RWPE1 (cell line): Measurements from ENCODE around the gene ANO9.

ENCODE experiments used
- CTCF ChIA-PET: fragments of 350-600 bp; sonication (Branson Sonifier 250); formaldehyde crosslinking; extraction: SDS; loops from one replicate; lab custom pipeline; 2021; lab: Yijun Ruan, JAX
- POLR2A ChIA-PET: fragments of 400-600 bp; formaldehyde crosslinking; extraction: SDS; loops from one replicate; lab custom pipeline; 2020; ENCODE audit warnings: antibody characterized with exemption; ENCODE audit not compliant: low non-redundant PET; lab: Yijun Ruan, JAX
- DNase-seq: peaks from one replicate; pipeline ENCODE4 v3.0.0; 2012; ENCODE audit warnings: low spot score
- H3K27ac ChIP-seq: fragments of 450-650 bp; 2 replicates; pipeline ENCODE4 v1.5.1; 2017
- TF ChIP-seq, protein P1 (sequence below): fragments of 450-650 bp; conservative IDR thresholded peaks from 2 replicates; pipeline ENCODE4 v1.5.1; 2017; ENCODE audit warnings: low read depth, mild to moderate bottlenecking

The ANO9 gene

DNA sequence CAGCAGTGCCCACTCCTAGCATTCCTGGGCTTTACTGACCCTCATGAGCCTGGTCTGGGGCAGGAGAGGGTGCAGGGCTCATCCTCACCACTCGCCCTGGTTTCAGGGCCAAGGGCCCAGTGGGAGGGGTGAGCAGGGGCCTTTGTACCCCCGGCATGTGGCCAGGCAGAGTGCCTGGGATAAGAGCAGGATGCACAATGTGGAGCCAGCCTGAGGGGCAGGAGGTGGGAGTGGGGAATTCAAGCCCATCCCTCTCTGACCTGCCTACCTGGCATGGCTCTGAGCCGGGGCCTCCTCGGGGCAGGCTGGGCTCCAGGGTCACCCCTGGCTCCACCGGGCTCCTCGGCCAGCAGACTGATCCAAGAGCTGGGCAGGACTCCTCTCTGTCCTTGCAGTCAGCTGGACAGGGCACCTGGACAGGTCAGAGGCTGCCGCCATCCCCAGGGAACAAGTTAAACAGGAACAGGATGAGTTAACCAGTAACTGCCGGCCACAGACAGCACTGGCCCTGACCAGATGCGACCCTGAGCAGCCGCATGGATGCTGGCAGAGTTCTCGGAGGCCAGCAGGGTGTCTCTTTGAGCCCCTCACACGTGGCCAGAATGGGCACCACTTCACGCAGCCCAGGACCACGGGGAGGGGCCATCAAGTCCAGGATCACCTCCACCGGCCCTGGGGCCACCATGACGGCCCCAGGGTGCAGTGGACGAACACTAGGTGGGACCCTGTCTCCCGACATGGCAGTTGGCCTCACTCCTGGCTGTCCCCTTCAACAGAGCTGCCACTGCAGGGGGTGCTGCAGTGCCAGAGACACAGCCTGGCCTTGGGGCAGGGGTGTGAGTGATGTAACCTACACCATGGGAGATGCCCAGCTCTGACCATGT, 32.0 kb downstream of the ANO9 start:
- ChIA-PET CTCF (interaction anchor here (1.1 kb wide), 2 partner anchors 30 to 38 kb away, joined by 3 to 5 read pairs; no protein-coding TSS in a partner anchor), POLR2A (interaction anchor here (0.7 kb wide), 1 partner anchor 18 kb away, joined by 3 read pairs; no protein-coding TSS in a partner anchor)
- TF ChIP-seq, protein P1, sequence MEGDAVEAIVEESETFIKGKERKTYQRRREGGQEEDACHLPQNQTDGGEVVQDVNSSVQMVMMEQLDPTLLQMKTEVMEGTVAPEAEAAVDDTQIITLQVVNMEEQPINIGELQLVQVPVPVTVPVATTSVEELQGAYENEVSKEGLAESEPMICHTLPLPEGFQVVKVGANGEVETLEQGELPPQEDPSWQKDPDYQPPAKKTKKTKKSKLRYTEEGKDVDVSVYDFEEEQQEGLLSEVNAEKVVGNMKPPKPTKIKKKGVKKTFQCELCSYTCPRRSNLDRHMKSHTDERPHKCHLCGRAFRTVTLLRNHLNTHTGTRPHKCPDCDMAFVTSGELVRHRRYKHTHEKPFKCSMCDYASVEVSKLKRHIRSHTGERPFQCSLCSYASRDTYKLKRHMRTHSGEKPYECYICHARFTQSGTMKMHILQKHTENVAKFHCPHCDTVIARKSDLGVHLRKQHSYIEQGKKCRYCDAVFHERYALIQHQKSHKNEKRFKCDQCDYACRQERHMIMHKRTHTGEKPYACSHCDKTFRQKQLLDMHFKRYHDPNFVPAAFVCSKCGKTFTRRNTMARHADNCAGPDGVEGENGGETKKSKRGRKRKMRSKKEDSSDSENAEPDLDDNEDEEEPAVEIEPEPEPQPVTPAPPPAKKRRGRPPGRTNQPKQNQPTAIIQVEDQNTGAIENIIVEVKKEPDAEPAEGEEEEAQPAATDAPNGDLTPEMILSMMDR, result no peak
- DNase-seq, result no peak
- H3K27ac ChIP-seq, result peak overlapping the region; percentile 79

DNA sequence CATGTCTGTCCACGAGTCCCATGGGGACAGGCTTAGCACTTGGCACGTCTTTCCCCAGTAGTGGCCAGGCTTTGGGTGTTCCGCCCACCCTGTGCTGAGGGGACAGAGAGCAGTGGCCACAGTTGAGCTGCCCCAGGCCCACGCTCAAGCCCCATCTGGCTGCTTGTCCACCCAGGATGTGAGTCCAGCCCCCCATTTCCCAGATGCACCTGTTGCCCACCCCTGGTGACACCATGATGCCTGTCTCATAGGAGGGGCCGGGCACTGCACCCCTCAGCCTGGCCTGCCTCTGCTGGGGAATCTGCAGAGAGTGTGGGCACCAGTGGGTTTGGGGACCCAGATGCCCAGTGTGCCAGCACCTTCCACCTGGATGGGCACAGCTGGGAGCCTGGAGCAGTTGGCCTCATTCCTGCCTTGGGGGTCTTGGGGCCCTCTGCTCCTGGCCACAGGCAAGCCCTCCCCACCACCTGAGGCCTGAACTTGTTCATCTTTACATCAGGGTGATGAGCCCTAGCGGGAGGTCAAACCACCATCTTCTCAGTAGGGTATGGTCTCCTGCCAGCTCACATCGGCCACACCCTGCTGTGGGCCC, 32.7 kb downstream of the ANO9 start:
- H3K27ac ChIP-seq, result peak overlapping the region; percentile 79
- DNase-seq, result no peak
- ChIA-PET CTCF (no interaction called here), POLR2A (no interaction called here)
- TF ChIP-seq, protein P1, result no peak

DNA sequence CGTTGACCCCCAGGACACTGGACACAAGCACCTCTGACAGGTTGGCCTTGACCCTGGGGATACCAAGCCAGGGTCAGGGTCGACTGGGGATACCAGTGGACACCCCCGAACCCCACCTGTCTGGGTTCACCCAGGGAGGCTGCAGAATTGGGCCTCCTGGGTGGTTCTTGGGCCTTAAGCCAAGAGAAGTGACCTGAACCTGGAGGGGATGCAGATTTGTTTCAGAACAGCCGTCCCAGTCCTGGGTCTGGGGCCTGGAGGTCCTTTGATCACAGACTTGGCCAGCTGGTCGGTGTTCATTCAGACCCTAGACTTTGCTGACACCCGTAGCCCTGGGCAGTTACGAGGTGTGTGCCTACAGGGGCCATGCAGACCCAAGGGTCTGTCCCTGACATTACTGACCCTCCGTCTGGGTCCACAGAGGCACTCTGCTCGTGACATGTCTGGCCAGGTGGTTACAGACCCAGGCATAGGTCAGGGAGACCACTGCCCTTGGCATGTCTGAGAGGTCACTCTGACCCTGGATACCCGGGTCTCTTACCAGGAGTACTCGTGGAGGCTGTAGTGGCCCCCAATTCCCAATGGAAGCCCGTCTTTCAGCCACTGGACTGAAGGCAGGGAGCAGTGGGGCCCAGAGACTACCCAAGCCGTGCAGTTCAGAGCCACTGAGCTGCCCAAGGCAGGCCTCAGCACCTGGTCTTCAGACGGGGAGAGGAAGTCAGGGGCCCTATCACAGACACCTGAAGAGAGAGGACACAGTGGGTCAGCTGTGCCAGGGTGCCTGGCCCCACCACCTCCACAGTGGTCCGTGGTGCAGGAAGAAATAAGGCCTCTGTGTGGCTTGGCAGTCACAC, 33.4 kb downstream of the ANO9 start:
- POLR2A ChIA-PET, result interaction anchor here (0.9 kb wide), 1 partner anchor 38 kb away, joined by 3 read pairs; no protein-coding TSS in a partner anchor

DNA sequence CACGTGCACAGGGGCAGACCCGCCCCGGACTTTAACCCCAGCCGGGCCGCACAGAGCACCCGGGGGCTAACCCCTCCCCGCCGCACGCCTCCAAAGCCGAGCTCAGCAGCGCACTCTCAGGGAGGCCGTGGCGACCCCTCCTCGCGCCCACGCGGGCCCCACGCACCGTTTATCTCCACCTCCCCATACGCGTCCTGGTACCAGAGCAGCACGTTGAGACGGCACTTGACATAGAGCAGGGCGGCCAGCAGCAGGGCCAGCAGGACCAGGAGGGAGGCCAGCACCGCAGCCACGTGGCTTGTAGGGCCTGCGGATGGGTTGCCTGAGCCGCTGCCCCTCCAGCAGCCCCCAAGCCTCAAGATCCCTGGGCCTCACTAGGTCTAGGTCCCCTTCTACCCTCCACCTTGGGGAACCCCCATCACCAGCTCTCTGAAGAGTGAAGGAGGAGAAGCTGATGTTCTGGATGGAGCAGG, 34.1 kb downstream of the ANO9 start:
- ChIA-PET POLR2A (interaction anchor here (0.9 kb wide), 1 partner anchor 39 kb away, joined by 3 read pairs; no protein-coding TSS in a partner anchor), CTCF (interaction anchor here (0.6 to 1.8 kb wide), 3 partner anchors 41 to 43 kb away, joined by 3 to 9 read pairs (median 4); no protein-coding TSS in a partner anchor)
- no peak for DNase-seq
- H3K27ac ChIP-seq, result peak overlapping the region; percentile 79
- TF ChIP-seq, protein P1, result no peak

More for the DNA sequence above, 33.4 kb downstream of the ANO9 start:
- DNase-seq, result no peak
- H3K27ac ChIP-seq, result peak overlapping the region; percentile 79
- TF ChIP-seq, protein P1, result no peak
- CTCF ChIA-PET, result interaction anchor here (0.6 to 1.8 kb wide), 2 partner anchors 40 to 42 kb away, joined by 4 to 9 read pairs; no protein-coding TSS in a partner anchor

DNA sequence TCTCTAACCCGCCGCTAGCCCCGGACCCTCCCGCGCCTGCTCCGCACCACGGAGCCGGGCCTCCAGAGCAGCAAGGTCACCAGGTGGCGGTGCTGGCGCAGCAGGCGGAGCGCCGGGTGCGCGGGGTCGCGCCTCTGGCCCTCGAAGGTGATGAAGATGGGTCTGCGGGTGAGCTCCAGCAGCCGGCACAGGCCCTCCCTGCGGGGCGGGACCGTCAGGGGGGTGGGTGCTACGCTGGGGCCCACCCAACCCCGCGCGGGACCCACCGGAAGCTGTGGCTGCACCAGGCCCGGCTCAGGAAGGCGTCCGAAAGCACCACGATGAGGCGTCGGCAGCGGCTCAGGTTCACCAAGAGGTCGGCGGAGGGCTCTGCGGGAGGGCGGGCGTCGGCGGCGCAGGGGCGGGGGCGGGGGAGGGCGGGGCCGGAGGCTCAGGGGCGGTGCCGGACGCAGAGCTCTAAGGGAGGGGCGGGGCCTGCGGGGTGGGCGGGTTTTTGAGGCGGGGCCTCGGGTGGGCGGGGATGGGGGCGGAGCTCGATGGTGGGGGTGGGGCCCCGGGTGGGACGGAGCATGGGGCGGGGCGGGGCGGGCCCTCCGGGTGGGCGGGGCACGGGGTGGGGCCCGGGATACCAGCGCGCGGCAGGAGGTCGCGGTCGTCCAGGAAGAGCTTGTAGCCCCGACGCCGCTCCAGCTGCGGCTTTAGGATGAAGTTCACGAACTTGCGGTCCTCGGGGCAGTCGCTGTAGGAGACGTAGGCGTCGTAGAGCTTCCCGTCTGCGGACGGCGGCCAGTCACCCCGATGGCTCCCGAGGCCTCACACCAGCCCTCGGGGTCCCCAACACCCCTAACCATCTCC, 34.8 kb downstream of the ANO9 start:
- DNase-seq, result peak; percentile 84
- POLR2A ChIA-PET, result no interaction called here
- TF ChIP-seq, protein P1, result no peak
- CTCF ChIA-PET, result interaction anchor here (0.6 to 1.8 kb wide), 6 partner anchors 10 to 48 kb away, joined by 3 to 9 read pairs (median 4); partner anchors contain the start of gene PTDSS2
- peak overlapping the region; percentile 79 for H3K27ac ChIP-seq
